ENCODE data around the gene ATOSB.
"Not testable (repeated sequence)": the region's sequence is repeated elsewhere in the genome, so short reads cannot be mapped to it uniquely, and the experiment has no call there.

ATOSB gene

DNA sequence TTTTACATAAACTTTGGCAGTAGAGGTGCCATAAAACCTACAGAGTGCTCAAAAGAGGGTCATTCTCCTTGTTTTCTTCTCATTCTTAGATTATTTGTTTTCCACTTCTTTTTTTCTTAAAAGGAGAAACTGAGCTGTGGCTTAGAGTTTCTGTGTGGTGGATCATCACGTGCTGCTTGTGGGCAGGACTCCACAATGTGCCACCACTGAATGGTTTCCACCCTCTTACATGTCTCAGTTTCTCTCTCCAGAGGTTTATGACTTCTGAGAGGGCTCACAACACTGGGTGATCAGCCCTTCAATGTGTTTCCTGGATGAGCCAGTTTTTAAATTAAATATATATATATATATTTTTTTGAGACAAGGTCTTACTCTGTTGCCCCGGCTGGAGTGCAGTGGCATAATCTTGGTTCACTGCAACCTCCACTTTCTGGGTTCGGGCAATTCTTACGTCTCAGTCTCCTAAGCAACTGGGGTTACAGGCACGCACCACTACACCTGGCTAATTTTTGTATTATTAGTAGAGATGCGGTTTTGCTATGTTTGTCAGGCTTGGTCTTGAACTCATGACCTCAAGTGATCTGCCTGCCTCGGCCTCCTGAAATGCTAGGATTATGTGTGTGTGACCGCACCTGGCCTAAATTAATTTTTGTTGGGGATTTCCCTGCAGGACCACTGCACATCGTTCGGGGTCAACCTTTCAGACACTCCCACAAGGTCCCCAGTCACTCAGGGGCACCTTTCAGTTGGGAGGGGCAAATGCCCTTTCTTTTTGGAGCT lies 43.0 kb upstream of the ATOSB start:
- Histone ChIP-seq H3K36me3 (peaks cover 0 to 3% (median 0%) of the 10 kb centered on the region in 3 donors), H3K4me3 (no peak overlapping the region), H3K9me3 (no peaks in the 10 kb centered on the region), H3K27me3 (no peaks in the 10 kb centered on the region), H3K27ac (no peak overlapping the region), H3K4me1 (peaks cover 0 to 10% (median 8%) of the 10 kb centered on the region in 4 donors)
- TF ChIP-seq, protein P1, sequence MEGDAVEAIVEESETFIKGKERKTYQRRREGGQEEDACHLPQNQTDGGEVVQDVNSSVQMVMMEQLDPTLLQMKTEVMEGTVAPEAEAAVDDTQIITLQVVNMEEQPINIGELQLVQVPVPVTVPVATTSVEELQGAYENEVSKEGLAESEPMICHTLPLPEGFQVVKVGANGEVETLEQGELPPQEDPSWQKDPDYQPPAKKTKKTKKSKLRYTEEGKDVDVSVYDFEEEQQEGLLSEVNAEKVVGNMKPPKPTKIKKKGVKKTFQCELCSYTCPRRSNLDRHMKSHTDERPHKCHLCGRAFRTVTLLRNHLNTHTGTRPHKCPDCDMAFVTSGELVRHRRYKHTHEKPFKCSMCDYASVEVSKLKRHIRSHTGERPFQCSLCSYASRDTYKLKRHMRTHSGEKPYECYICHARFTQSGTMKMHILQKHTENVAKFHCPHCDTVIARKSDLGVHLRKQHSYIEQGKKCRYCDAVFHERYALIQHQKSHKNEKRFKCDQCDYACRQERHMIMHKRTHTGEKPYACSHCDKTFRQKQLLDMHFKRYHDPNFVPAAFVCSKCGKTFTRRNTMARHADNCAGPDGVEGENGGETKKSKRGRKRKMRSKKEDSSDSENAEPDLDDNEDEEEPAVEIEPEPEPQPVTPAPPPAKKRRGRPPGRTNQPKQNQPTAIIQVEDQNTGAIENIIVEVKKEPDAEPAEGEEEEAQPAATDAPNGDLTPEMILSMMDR (IDR thresholded peaks at IDR 0.05) = no peak
- no peak for DNase-seq
- intact Hi-C loops (cut with DNase I; ENCODE audit: low total_unique reads) = loop anchor here (5.0 kb wide), 1 partner anchor 36 kb away; no protein-coding TSS in a partner anchor

DNA sequence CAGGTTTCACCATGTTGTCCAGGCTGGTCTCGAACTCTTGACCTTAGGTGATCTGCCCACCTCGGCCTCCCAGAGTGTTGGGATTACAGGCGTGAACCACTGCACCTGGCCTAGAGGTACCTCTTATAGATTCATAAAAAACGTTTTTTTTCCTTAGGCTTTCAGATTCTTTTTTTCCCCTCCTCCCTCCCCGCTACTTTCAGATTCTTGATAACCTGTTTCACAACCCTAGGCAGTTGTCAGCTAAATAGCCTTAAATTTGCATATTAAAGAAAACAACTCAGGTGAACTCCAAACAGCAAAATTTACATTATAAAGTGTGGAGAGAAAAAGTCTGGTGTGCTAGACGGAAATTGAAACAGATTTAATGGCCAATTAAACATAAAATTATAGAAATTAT lies 42.2 kb upstream of the ATOSB start:
- not testable (repeated sequence) for H3K4me1 ChIP-seq
- intact Hi-C loops (cut with DNase I; ENCODE audit: low total_unique reads) = loop anchor here (5.0 kb wide), 1 partner anchor 36 kb away; no protein-coding TSS in a partner anchor

DNA sequence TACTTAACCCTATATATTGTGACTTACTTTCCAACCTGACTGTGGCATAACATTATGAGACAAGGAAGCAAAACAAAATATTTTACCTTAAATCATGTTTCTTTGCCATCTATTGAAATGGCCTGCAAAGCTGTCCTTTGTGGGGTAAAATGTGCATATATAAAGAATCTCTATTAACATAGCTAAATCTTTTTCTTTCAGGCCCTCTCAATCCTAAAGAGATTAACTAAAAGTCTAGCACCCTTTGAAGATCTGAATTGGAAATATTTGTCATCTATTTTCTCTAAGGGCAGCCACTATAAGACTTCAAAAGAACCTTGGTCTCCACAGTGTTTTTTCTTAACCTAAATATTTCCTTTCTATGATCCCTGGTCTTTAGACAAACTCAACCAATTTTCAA lies 41.1 kb upstream of the ATOSB start:
- DNase-seq = no peak
- intact Hi-C loops (cut with DNase I; ENCODE audit: low total_unique reads) = loop anchor here (5.0 kb wide), 1 partner anchor 34 kb away; no protein-coding TSS in a partner anchor
- TF ChIP-seq, protein P1 (IDR thresholded peaks at IDR 0.05) = no peak
- H3K36me3 ChIP-seq = peaks cover 0 to 3% (median 0%) of the 10 kb centered on the region in 3 donors
- no peaks in the 10 kb centered on the region for H3K4me1 ChIP-seq
- H3K4me3 ChIP-seq = no peak overlapping the region
- no peaks in the 10 kb centered on the region for H3K9me3 ChIP-seq
- H3K27me3 ChIP-seq = no peaks in the 10 kb centered on the region
- no peak overlapping the region for H3K27ac ChIP-seq

More for the DNA sequence above, 42.2 kb upstream of the ATOSB start:
- not testable (repeated sequence) for H3K27me3 ChIP-seq, H3K36me3 ChIP-seq, H3K27ac ChIP-seq, DNase-seq, H3K9me3 ChIP-seq, H3K4me3 ChIP-seq

DNA sequence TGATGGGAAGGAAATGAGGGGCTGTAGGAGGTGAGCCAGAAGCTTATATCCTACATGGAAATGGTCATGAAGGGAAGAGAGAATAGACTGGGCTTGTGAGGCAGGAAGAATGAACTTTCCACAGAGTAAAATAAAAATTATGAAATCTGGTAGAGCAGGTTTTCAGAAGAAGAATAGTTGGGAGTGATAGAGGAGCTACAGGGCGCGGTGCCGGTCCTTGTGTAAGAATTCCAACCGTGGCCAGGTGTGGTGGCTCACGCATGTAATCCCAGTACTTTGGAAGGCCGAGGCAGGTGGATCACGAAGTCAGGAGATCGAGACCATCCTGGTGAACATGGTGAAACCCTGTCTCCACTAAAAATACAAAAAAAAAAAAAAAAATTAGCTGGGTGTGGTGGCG lies 37.3 kb upstream of the ATOSB start:
- DNase-seq = no peak
- TF ChIP-seq, protein P1 (IDR thresholded peaks at IDR 0.05) = no peak
- peaks cover 0 to 30% (median 8%) of the 10 kb centered on the region in 3 donors for H3K9me3 ChIP-seq
- no peaks in the 10 kb centered on the region for H3K4me1 ChIP-seq
- H3K27me3 ChIP-seq = no peaks in the 10 kb centered on the region
- H3K36me3 ChIP-seq = peaks cover 0 to 3% (median 0%) of the 10 kb centered on the region in 3 donors
- intact Hi-C loops (cut with DNase I; ENCODE audit: low total_unique reads) = no loop called here
- no peak overlapping the region for H3K4me3 ChIP-seq
- H3K27ac ChIP-seq = no peak overlapping the region

DNA sequence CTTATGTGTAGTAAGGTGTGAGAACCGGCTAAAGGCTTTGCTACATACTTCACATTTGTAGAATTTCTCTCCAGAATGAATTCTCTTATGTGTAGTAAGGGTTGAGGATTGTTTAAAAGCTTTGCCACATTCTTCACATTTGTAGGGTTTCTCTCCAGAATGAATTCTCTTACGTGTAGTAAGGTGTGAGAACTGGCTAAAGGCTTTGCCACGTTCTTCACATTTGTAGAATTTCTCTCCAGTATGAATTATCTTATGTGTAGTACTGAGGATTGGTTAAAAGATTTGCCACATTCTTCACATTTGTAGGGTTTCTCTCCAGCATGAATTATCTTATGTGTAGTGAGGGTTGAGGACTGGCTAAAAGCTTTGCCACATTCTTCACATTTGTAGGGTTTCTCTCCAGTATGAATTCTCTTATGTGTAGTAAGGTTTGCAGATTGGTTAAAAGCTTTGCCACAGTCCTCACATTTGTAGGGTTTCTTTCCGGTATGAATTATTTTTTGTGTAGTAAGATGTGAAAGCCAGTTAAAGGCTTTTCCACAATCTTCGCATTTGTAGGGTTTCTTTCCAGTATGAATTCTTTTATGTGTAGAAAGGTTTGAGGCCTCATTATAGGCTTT lies 32.4 kb upstream of the ATOSB start:
- intact Hi-C loops (cut with DNase I; ENCODE audit: low total_unique reads); H3K4me1 ChIP-seq; H3K27ac ChIP-seq; H3K36me3 ChIP-seq; DNase-seq; H3K4me3 ChIP-seq; H3K27me3 ChIP-seq: not testable (repeated sequence)
- peaks cover 0 to 61% (median 21%) of the 10 kb centered on the region in 3 donors for H3K9me3 ChIP-seq

- intact Hi-C loops (cut with DNase I; ENCODE audit: low total_unique reads) = no loop called here
- TF ChIP-seq, protein P1 (IDR thresholded peaks at IDR 0.05) = no peak
- Histone ChIP-seq H3K9me3 (peaks cover 5 to 43% (median 25%) of the 10 kb centered on the region in 3 donors), H3K36me3 (no peaks in the 10 kb centered on the region), H3K4me1 (no peaks in the 10 kb centered on the region), H3K27ac (no peak overlapping the region), H3K4me3 (no peak overlapping the region), H3K27me3 (peaks cover 0 to 3% of the 10 kb centered on the region in 2 donors)
- no peak for DNase-seq
Measured at GRCh38 chr9:35142037-35142436, 26.4 kb upstream of the ATOSB start.

Measured in tibial artery (tissue), 4 donors.